Measurements from ENCODE around the gene RRP15. TPM values are rescaled to one million over a fixed set of nuclear protein-coding genes. Genes with fewer than 3 reads are reported as not detected.

RRP15 gene
- total and polyA plus RNA-seq, 2 of the 8 experiments (the other 6 are each of a cell fraction or from before 2014, with no cell fraction given): 3.7 to 52.8 TPM

GRCh38 chr1:218383681-218384080, 98.6 kb downstream of the RRP15 start:
- Histone ChIP-seq H3K9ac (replicated peaks in 1 of 4; ENCODE audit: extremely low read depth in 1 of 4, low read depth in 3 of 4, low read length in 3 of 4) (no peak overlapping the region), H2BK120ac (replicated peaks; ENCODE audit: low read depth, low read length) (no peak overlapping the region), H2BK15ac (ENCODE audit: low read length) (no peak overlapping the region), H3K18ac (ENCODE audit: extremely low read depth, low read length) (no peak overlapping the region), H3K4me1 (replicated peaks in 1 of 4; ENCODE audit: control insufficient read depth in 3 of 4, insufficient read depth in 4 of 4, low read length in 3 of 4) (no peaks in the 10 kb centered on the region), H4K91ac (replicated peaks; ENCODE audit: insufficient read length, low read length) (no peak overlapping the region), H3K14ac (ENCODE audit: insufficient read length) (no peak overlapping the region), H4K8ac (ENCODE audit: extremely low read depth, insufficient read depth, low read length) (no peak overlapping the region), H2BK5ac (ENCODE audit: low read depth, low read length) (no peak overlapping the region), H3K4me2 (ENCODE audit: insufficient read depth in 1 of 2, low read depth in 2 of 2, low read length in 2 of 2) (no peak overlapping the region), H2AK5ac (ENCODE audit: low read depth, low read length) (no peak overlapping the region), H3K23me2 (ENCODE audit: low read depth, low read length) (no peaks in the 10 kb centered on the region), H2AFZ (ENCODE audit: low read length) (no peak overlapping the region), H4K5ac (ENCODE audit: insufficient read length, low read depth, low read length) (no peak overlapping the region), H3K4me3 (ENCODE audit: extremely low read depth in 1 of 4, insufficient read depth in 2 of 4, low read depth in 3 of 4, low read length in 4 of 4) (no peak overlapping the region), H3K79me1 (ENCODE audit: low read depth, low read length) (no peaks in the 10 kb centered on the region), H3K56ac (replicated peaks; ENCODE audit: insufficient read length, low read depth, low read length) (no peak overlapping the region), H3K9me3 (ENCODE audit: insufficient read depth in 2 of 2, low read depth in 1 of 2, low read length in 1 of 2) (no peaks in the 10 kb centered on the region), H4K20me1 (replicated peaks in 1 of 2; ENCODE audit: control insufficient read depth in 1 of 2, insufficient read depth in 2 of 2, low read length in 2 of 2) (no peaks in the 10 kb centered on the region), H2BK12ac (ENCODE audit: low read depth, low read length) (no peak overlapping the region), H2BK20ac (ENCODE audit: low read length) (no peak overlapping the region), H3K36me3 (ENCODE audit: control insufficient read depth in 2 of 4, insufficient read depth in 4 of 4, low read length in 3 of 4) (no peaks in the 10 kb centered on the region), H3K27ac (ENCODE audit: low read depth, low read length) (no peak overlapping the region), H3K23ac (ENCODE audit: insufficient read length) (no peak overlapping the region), H3K4ac (replicated peaks; ENCODE audit: insufficient read length, low read depth, low read length) (no peak overlapping the region), H3K27me3 (replicated peaks in 1 of 4; ENCODE audit: control insufficient read depth in 3 of 4, extremely low read depth in 1 of 4, insufficient read depth in 3 of 4, low read length in 3 of 4) (no peaks in the 10 kb centered on the region), H3K79me2 (ENCODE audit: control insufficient read depth in 1 of 2, insufficient read depth in 2 of 2, low read length in 2 of 2) (no peaks in the 10 kb centered on the region)
- FAIRE-seq (no peak), DNase-seq (ENCODE audit: low read depth in 1 of 2, low spot score in 2 of 2) (no peak)
- 94% methylated on average over 8 of the region's 8 CpGs; no CpG with 5 or more reads in 1 of the 2 experiments for WGBS, 2 experiments (ENCODE audit: extremely low coverage in 1 of 2, insufficient coverage in 1 of 2, insufficient read length in 1 of 2, insufficient replicate concordance in 2 of 2, low coverage in 1 of 2, low lambda C conversion rate in 2 of 2, missing lambda C conversion rate in 1 of 2)
- ChIA-PET POLR2A (ENCODE audit: partially characterized antibody) (interaction anchor here (0.6 kb wide), 1 partner anchor 584 kb away, joined by 3 read pairs; no protein-coding TSS in a partner anchor), CTCF (ENCODE audit: partially characterized antibody) (interaction anchor here (1.3 kb wide), 1 partner anchor 16 kb away, joined by 3 read pairs; no protein-coding TSS in a partner anchor)
- no peak for TF ChIP-seq PHF8 (conservative IDR thresholded peaks at IDR 0.05; ENCODE audit: low read depth, low read length)
- no peak for TF ChIP-seq RBBP5 (IDR thresholded peaks at IDR 0.05; ENCODE audit: borderline replicate concordance, low read depth, low read length)
- no peak for TF ChIP-seq CEBPB (IDR thresholded peaks at IDR 0.05; ENCODE audit: low read depth, low read length)
- TF ChIP-seq ZNF274 (IDR thresholded peaks at IDR 0.05; ENCODE audit: borderline replicate concordance, extremely low read depth, low read length): no peak
- TF ChIP-seq, protein P1, sequence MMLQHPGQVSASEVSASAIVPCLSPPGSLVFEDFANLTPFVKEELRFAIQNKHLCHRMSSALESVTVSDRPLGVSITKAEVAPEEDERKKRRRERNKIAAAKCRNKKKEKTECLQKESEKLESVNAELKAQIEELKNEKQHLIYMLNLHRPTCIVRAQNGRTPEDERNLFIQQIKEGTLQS (IDR thresholded peaks at IDR 0.05; ENCODE audit: insufficient read depth, low read depth, low read length): no peak
- TF ChIP-seq CBX8 (IDR thresholded peaks at IDR 0.05; ENCODE audit: borderline replicate concordance, low read depth, low read length): no peak
- no peak for TF ChIP-seq POLR2A (IDR thresholded peaks at IDR 0.05; ENCODE audit: control extremely low read depth in 1 of 2, low read depth in 2 of 2, low read length in 2 of 2)
- TF ChIP-seq, protein P2, sequence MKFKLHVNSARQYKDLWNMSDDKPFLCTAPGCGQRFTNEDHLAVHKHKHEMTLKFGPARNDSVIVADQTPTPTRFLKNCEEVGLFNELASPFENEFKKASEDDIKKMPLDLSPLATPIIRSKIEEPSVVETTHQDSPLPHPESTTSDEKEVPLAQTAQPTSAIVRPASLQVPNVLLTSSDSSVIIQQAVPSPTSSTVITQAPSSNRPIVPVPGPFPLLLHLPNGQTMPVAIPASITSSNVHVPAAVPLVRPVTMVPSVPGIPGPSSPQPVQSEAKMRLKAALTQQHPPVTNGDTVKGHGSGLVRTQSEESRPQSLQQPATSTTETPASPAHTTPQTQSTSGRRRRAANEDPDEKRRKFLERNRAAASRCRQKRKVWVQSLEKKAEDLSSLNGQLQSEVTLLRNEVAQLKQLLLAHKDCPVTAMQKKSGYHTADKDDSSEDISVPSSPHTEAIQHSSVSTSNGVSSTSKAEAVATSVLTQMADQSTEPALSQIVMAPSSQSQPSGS (IDR thresholded peaks at IDR 0.05; ENCODE audit: low read length): no peak
- TF ChIP-seq MAFK (IDR thresholded peaks at IDR 0.05; ENCODE audit: low read depth, low read length): no peak
- no peak for TF ChIP-seq GABPA (IDR thresholded peaks at IDR 0.05; ENCODE audit: borderline replicate concordance, insufficient read depth, low read length)
- TF ChIP-seq HDAC6 (IDR thresholded peaks at IDR 0.05; ENCODE audit: low read depth, low read length): no peak
- TF ChIP-seq KDM5A (IDR thresholded peaks at IDR 0.05; ENCODE audit: low read length): no peak
- no peak for TF ChIP-seq SP1 (IDR thresholded peaks at IDR 0.05; ENCODE audit: low read depth, low read length)

Data from H1 (cell line).